ENCODE results near the gene PNLIPRP3. TPM values are rescaled to one million over a fixed set of nuclear protein-coding genes. Genes with fewer than 3 reads are reported as not detected.

PNLIPRP3 gene
- total and polyA plus RNA-seq, 3 experiments from 2014 or later: not detected

DNA sequence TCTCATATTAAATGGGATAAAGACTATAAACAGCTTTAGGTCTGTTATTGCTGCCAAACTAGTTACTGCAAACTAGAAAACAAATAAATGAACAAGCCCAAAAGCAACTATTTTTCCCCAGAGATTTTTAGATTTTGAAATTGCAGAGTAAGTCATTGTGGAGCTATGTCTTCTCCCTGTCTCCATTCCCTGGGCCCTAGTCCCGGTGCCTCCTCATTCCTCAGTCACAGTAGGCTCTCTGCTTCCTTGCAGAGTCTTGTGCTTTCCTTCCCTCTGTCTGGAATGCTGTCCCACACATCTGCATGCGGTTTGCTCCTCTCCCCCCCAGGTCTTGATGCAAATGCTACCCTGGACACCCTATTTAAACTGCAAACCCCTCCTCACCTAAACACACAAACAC, 4.0 kb downstream of the PNLIPRP3 start:
- Histone ChIP-seq H3K9me3 (ENCODE audit: low read length) (no peaks in the 10 kb centered on the region), H3K36me3 (ENCODE audit: insufficient read depth, low read length) (no peaks in the 10 kb centered on the region), H3K27me3 (ENCODE audit: insufficient read depth, low read length, poor library complexity, severe bottlenecking) (no peaks in the 10 kb centered on the region), H3K4me1 (ENCODE audit: insufficient read depth, low read length) (no peaks in the 10 kb centered on the region), H3K27ac (ENCODE audit: low read depth, low read length) (no peak overlapping the region), H3K4me3 (ENCODE audit: low read length) (no peak overlapping the region)
- CTCF ChIA-PET: no interaction called here
- POLR2A ChIA-PET: no interaction called here
- Mint-ChIP-seq H3K27me3 (no peaks in the 10 kb centered on the region), H3K4me3 (no peak overlapping the region), H3K36me3 (no peaks in the 10 kb centered on the region), H3K9me3 (peaks cover 0 to 2% (median 0%) of the 10 kb centered on the region in 5 donors), H3K4me1 (no peaks in the 10 kb centered on the region), H3K27ac (no peak overlapping the region)
- no peak for DNase-seq

DNA sequence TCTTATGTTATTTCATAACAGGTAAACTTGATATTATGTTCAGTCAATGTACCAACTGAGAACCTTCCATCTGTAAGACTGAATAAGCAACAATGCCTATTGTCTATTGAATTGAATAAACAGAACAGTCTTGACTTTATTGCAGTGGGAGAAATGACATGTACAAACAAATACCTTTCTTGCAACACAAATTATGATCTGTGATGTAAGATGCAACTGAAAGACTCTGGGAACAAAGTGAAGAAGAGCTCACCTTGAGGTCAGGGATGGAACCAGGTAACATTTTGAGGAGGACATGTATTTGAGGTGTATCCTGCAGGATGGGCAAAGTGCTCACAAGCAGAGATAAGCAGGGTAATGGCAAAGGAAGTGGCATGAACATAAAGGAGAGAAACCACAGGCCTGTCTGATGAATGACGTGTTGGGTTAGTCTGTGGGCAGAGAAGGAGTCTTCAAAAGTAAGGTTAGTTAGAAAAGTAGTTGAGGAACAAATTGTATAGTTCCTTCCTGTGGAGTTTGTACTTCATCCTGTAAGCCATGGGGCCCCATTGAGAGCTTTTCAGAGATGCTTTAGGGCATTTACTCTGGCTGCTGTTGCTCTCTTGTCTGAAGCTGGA, 9.5 kb downstream of the PNLIPRP3 start:
- H3K4me3 Mint-ChIP-seq: no peak overlapping the region

DNA sequence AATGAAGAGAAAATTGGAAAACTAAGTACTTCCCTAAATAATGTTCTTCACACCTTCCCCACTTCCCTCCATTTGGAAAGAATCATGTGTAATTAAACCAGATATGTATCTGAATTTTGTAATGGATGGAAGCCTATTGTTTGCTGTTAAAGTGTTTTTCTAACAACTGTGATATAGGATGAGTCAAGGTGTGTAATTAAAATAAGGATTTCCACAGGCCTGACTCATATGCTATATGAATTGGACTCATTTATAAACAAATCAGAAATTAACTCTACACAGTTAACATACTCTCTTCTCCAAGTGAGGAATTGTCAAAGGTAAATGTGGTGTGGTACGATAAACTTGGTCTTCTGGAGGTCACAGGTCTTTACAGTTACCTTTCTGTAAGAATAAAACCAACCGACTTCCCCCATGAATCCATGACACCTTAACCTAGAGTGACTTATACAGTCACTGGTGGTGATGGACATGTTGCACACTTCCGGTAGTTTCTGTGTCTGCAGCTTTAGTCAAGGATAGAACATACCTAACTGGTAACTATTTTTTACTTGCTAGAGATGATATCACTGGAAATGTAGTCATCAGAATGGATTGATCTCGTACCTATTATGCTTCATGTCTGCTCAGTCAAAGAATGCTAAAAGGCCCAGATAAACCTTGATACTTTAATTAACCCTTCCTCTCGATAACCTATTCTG, 12.8 kb downstream of the PNLIPRP3 start:
- no peaks in the 10 kb centered on the region for H3K27me3 ChIP-seq (ENCODE audit: insufficient read depth, low read length, poor library complexity, severe bottlenecking)
- POLR2A ChIA-PET: no interaction called here
- H3K36me3 ChIP-seq (ENCODE audit: insufficient read depth, low read length): no peaks in the 10 kb centered on the region
- Mint-ChIP-seq H3K27me3 (peaks cover 0 to 3% of the 10 kb centered on the region in 2 donors), H3K9me3 (peaks cover 0 to 3% (median under 1%) of the 10 kb centered on the region in 5 donors), H3K4me1 (peaks cover 0 to 5% (median 0%) of the 10 kb centered on the region in 3 donors), H3K4me3 (no peak overlapping the region), H3K27ac (no peak overlapping the region), H3K36me3 (no peaks in the 10 kb centered on the region)
- no peak overlapping the region for H3K4me3 ChIP-seq (ENCODE audit: low read length)
- no peaks in the 10 kb centered on the region for H3K4me1 ChIP-seq (ENCODE audit: insufficient read depth, low read length)
- H3K9me3 ChIP-seq (ENCODE audit: low read length): no peaks in the 10 kb centered on the region
- DNase-seq: no peak
- CTCF ChIA-PET: no interaction called here
- no peak overlapping the region for H3K27ac ChIP-seq (ENCODE audit: low read depth, low read length)

More for the DNA sequence above, 9.5 kb downstream of the PNLIPRP3 start:
- ChIA-PET POLR2A (no interaction called here), CTCF (no interaction called here)
- Histone ChIP-seq H3K36me3 (ENCODE audit: insufficient read depth, low read length) (no peaks in the 10 kb centered on the region), H3K4me1 (ENCODE audit: insufficient read depth, low read length) (no peaks in the 10 kb centered on the region), H3K27me3 (ENCODE audit: insufficient read depth, low read length, poor library complexity, severe bottlenecking) (no peaks in the 10 kb centered on the region), H3K27ac (ENCODE audit: low read depth, low read length) (no peak overlapping the region), H3K9me3 (ENCODE audit: low read length) (no peaks in the 10 kb centered on the region), H3K4me3 (ENCODE audit: low read length) (no peak overlapping the region)
- Mint-ChIP-seq H3K36me3 (no peaks in the 10 kb centered on the region), H3K9me3 (peaks cover 0 to 2% (median 2%) of the 10 kb centered on the region in 5 donors), H3K4me1 (peaks cover 0 to 5% (median 0%) of the 10 kb centered on the region in 3 donors), H3K27ac (no peak overlapping the region), H3K27me3 (no peaks in the 10 kb centered on the region)
- DNase-seq: no peak

DNA sequence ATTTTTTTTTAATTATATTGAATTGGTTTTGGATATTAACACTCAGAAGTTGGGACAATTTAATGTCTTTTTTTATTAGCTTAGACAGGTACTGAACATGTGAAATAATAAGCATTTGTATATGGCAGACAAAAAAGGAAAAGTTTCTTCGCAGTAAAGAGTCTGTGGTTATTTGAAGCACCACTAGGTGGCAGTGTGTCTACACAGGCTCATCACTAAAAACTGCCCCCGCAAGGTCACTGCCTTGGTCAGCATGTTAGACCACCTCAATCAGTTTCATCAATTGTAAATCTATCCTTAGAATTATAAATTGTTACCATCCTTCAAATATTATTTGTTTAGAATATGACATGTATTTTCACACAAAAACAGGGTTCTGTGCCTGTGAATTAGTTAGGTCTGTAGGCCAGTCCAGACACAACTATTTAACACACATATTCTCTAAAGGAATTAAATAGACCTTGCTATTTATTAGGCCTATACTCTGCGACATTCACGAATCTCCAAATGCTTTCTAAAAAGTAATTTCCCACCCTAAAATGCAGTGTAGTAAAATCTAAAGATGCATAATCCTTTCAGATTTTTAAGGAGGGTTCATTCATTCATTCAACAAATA, 17.0 kb downstream of the PNLIPRP3 start:
- no peak for DNase-seq
- H3K4me3 ChIP-seq (ENCODE audit: low read length): no peak overlapping the region
- Mint-ChIP-seq H3K4me1 (no peaks in the 10 kb centered on the region), H3K27me3 (peaks cover 0 to 3% of the 10 kb centered on the region in 2 donors), H3K4me3 (no peak overlapping the region), H3K27ac (no peak overlapping the region), H3K9me3 (peaks cover 0 to 4% (median 0%) of the 10 kb centered on the region in 5 donors), H3K36me3 (no peaks in the 10 kb centered on the region)
- H3K36me3 ChIP-seq (ENCODE audit: insufficient read depth, low read length): no peaks in the 10 kb centered on the region
- POLR2A ChIA-PET: no interaction called here
- H3K27ac ChIP-seq (ENCODE audit: low read depth, low read length): no peak overlapping the region
- CTCF ChIA-PET: no interaction called here
- H3K9me3 ChIP-seq (ENCODE audit: low read length): no peaks in the 10 kb centered on the region
- H3K4me1 ChIP-seq (ENCODE audit: insufficient read depth, low read length): no peaks in the 10 kb centered on the region
- H3K27me3 ChIP-seq (ENCODE audit: insufficient read depth, low read length, poor library complexity, severe bottlenecking): no peaks in the 10 kb centered on the region

DNA sequence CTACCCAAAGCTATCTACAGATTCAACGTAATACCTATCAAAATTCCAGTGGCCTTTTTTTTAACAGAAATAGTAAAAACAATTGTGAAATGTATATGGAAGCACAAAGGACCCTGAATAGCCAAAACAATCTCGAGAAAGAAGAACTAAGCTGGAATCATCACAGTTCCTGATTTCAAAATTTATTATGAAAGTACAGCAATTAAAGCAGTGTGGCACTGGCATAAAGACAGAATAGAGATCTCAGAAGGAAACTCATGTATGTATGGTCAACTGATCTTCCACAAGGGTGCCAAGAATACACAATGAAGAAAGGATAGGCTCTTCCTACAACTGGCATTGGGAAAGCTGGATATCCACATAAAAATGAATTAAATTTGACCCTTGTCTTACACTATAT, 23.2 kb downstream of the PNLIPRP3 start:
- no peak overlapping the region for H3K4me3 ChIP-seq (ENCODE audit: low read length)
- ChIA-PET POLR2A (no interaction called here), CTCF (no interaction called here)
- no peaks in the 10 kb centered on the region for H3K36me3 Mint-ChIP-seq
- H3K27ac ChIP-seq (ENCODE audit: low read depth, low read length): no peak overlapping the region
- H3K9me3 Mint-ChIP-seq: peaks cover 0 to 19% (median 0%) of the 10 kb centered on the region in 5 donors
- H3K27ac Mint-ChIP-seq: no peak overlapping the region
- DNase-seq: no peak
- no peaks in the 10 kb centered on the region for H3K9me3 ChIP-seq (ENCODE audit: low read length)
- no peaks in the 10 kb centered on the region for H3K27me3 ChIP-seq (ENCODE audit: insufficient read depth, low read length, poor library complexity, severe bottlenecking)
- H3K4me1 Mint-ChIP-seq: no peaks in the 10 kb centered on the region
- no peaks in the 10 kb centered on the region for H3K27me3 Mint-ChIP-seq
- no peak overlapping the region for H3K4me3 Mint-ChIP-seq
- no peaks in the 10 kb centered on the region for H3K4me1 ChIP-seq (ENCODE audit: insufficient read depth, low read length)
- H3K36me3 ChIP-seq (ENCODE audit: insufficient read depth, low read length): no peaks in the 10 kb centered on the region

DNA sequence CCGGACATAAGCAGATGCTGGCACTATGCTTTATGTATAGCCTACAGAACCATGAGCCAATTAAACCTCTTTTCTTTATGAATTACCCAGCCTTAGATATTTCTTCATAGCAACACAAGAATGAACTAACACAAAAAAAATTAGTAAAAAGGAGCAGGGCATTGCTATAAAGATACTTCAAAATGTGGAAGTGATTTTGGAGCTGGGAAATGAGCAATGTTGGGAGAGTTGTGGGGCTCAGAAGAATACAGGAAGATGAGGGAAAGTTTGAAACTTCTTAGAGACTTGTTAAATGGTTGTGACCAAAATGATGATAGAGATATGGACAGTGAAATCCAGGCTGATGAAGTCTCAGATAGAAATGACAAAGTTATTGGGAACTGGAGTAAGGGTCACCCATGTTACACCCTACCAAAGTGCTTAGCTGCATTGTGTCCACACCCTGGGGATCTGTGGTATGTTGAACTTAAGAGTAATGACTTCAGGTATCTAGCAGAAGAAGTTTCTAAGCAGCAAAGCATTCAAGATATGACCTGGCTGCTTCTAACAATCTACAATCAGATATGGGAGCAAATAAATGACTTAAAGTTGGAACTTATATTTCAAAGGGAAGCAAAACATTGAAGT, 24.2 kb downstream of the PNLIPRP3 start:
- no peaks in the 10 kb centered on the region for H3K36me3 ChIP-seq (ENCODE audit: insufficient read depth, low read length)
- no peak overlapping the region for H3K4me3 ChIP-seq (ENCODE audit: low read length)
- H3K27me3 Mint-ChIP-seq: peaks cover 0 to 1% of the 10 kb centered on the region in 2 donors
- H3K4me3 Mint-ChIP-seq: no peak overlapping the region
- no peak overlapping the region for H3K27ac Mint-ChIP-seq
- H3K27me3 ChIP-seq (ENCODE audit: insufficient read depth, low read length, poor library complexity, severe bottlenecking): no peaks in the 10 kb centered on the region
- H3K36me3 Mint-ChIP-seq: no peaks in the 10 kb centered on the region
- no peaks in the 10 kb centered on the region for H3K4me1 Mint-ChIP-seq
- no peaks in the 10 kb centered on the region for H3K9me3 ChIP-seq (ENCODE audit: low read length)
- H3K27ac ChIP-seq (ENCODE audit: low read depth, low read length): no peak overlapping the region
- CTCF ChIA-PET: no interaction called here
- peaks cover 0 to 22% (median 0%) of the 10 kb centered on the region in 5 donors for H3K9me3 Mint-ChIP-seq
- POLR2A ChIA-PET: no interaction called here
- H3K4me1 ChIP-seq (ENCODE audit: insufficient read depth, low read length): no peaks in the 10 kb centered on the region
- no peak for DNase-seq

DNA sequence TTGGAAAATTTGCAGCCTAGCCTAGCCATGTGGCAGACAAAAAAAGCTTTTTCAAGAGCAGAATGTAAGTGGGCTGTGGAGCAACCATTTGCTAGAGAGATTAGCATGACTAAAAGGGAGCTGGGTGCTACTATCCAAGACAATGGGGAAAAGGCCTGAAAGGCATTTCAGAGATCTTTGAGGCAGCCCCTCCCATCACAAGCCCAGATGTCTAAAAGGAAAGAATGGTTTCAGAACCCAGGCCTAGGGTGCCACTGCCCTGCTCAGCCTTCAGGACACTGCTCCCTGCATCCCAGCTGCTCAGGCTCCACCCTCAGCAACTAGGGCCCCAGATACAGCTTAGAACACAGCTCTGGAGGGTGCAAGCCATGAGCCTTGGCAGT, 24.7 kb downstream of the PNLIPRP3 start:
- no peak overlapping the region for H3K27ac ChIP-seq (ENCODE audit: low read depth, low read length)
- no peak overlapping the region for H3K4me3 Mint-ChIP-seq
- ChIA-PET CTCF (no interaction called here), POLR2A (no interaction called here)
- H3K9me3 Mint-ChIP-seq: peaks cover 0 to 22% (median 0%) of the 10 kb centered on the region in 5 donors
- no peaks in the 10 kb centered on the region for H3K36me3 ChIP-seq (ENCODE audit: insufficient read depth, low read length)
- H3K36me3 Mint-ChIP-seq: no peaks in the 10 kb centered on the region
- no peak overlapping the region for H3K4me3 ChIP-seq (ENCODE audit: low read length)
- no peak overlapping the region for H3K27ac Mint-ChIP-seq
- peaks cover 0 to 3% of the 10 kb centered on the region in 2 donors for H3K27me3 Mint-ChIP-seq
- H3K4me1 ChIP-seq (ENCODE audit: insufficient read depth, low read length): no peaks in the 10 kb centered on the region
- no peaks in the 10 kb centered on the region for H3K4me1 Mint-ChIP-seq
- no peaks in the 10 kb centered on the region for H3K9me3 ChIP-seq (ENCODE audit: low read length)
- no peaks in the 10 kb centered on the region for H3K27me3 ChIP-seq (ENCODE audit: insufficient read depth, low read length, poor library complexity, severe bottlenecking)
- DNase-seq: no peak

DNA sequence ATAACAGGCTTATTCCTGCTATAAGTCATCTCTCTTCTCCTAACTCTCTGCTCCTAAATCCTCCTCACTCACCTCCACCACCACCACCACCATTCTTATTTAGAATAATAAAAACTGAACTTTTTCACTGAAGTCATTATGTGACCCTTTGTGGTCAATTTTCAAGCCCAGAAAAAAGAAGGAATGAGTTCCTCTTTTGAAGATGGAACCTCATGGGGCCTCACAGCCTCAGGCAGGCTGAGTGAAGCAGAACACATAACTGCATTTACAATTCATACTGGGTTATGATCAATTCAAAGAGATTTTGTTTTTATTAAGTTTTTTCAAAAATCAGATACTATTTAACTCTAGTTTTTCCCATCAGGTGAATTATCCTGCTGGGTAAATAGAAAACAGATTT, 29.8 kb downstream of the PNLIPRP3 start:
- POLR2A ChIA-PET: no interaction called here
- CTCF ChIA-PET: no interaction called here
- Mint-ChIP-seq H3K27ac (no peak overlapping the region), H3K4me1 (no peaks in the 10 kb centered on the region), H3K27me3 (peaks cover 0 to 3% of the 10 kb centered on the region in 2 donors), H3K4me3 (no peak overlapping the region), H3K9me3 (peaks cover 0 to 17% (median 0%) of the 10 kb centered on the region in 5 donors), H3K36me3 (no peaks in the 10 kb centered on the region)
- Histone ChIP-seq H3K9me3 (ENCODE audit: low read length) (no peaks in the 10 kb centered on the region), H3K4me3 (ENCODE audit: low read length) (no peak overlapping the region), H3K4me1 (ENCODE audit: insufficient read depth, low read length) (no peaks in the 10 kb centered on the region), H3K27me3 (ENCODE audit: insufficient read depth, low read length, poor library complexity, severe bottlenecking) (no peaks in the 10 kb centered on the region), H3K27ac (ENCODE audit: low read depth, low read length) (no peak overlapping the region), H3K36me3 (ENCODE audit: insufficient read depth, low read length) (no peaks in the 10 kb centered on the region)
- DNase-seq: no peak

Data from CD8-positive, alpha-beta memory T cell (primary cell).